Left ventricle myocardium inferior (tissue), 1 donor: ENCODE results near the gene URB1. TPM values are rescaled to one million over a fixed set of nuclear protein-coding genes. Genes with fewer than 3 reads are reported as not detected.

Source experiments
- DNase-seq: peaks from one replicate; pipeline ENCODE4 v3.0.0-alpha.2; 2020
- H3K27ac ChIP-seq: fragments of 200-600 bp; replicated peaks from 2 replicates; pipeline ENCODE4 v1.8.0; 2021
- H3K27me3 ChIP-seq: fragments of 200-600 bp; 2 replicates; pipeline ENCODE4 v1.8.0; 2021; ENCODE audit warnings: low read depth
- H3K36me3 ChIP-seq: fragments of 200-600 bp; 2 replicates; pipeline ENCODE4 v1.8.0; 2021
- H3K4me1 ChIP-seq: fragments of 200-600 bp; 2 replicates; pipeline ENCODE4 v1.8.0; 2021
- H3K4me3 ChIP-seq: fragments of 200-600 bp; 2 replicates; pipeline ENCODE4 v1.8.0; 2021; ENCODE audit warnings: mild to moderate bottlenecking, moderate library complexity
- H3K9me3 ChIP-seq: fragments of 200-600 bp; replicated peaks from 2 replicates; pipeline ENCODE4 v1.8.0; 2021
- CTCF ChIP-seq: fragments of 200-600 bp; IDR thresholded peaks from 2 replicates; pipeline ENCODE4 v1.8.0; 2021; ENCODE audit warnings: antibody characterized with exemption, mild to moderate bottlenecking, borderline replicate concordance
- intact Hi-C: fragments of 100-400 bp; cut with micrococcal nuclease; formaldehyde crosslinking; loops from one replicate; pipeline ENCODE4 v1.11.0; 2022
- total RNA-seq: library from RNA; stranded (reverse); fragmentation: NEBNext Ultra II Directional; extraction: Animal tissue kit (Norgen Biotek cat#: 25700); gene quantifications from one replicate; pipeline ENCODE4 v1.2.1, GENCODE V29; 2021
- donor health status: DM: no; HTN: yes; CAD: no; lungs with severe emphysema.

The URB1 gene
- total RNA-seq, 1 donor from 2014 or later: 13.8 TPM

- peaks cover 23% of the 10 kb centered on the region for H3K4me1 ChIP-seq
- DNase-seq: no peak
- H3K4me3 ChIP-seq: no peak overlapping the region
- TF ChIP-seq CTCF: no peak
- H3K9me3 ChIP-seq: no peaks in the 10 kb centered on the region
- no peaks in the 10 kb centered on the region for H3K27me3 ChIP-seq
- H3K27ac ChIP-seq: no peak overlapping the region
- intact Hi-C loops: no loop called here
- H3K36me3 ChIP-seq: peaks cover 27% of the 10 kb centered on the region
Observed at GRCh38 chr21:32309906-32310460, 82.8 kb downstream of the URB1 start.

GRCh38 chr21:32308696-32309095 is 84.1 kb downstream of the URB1 start:
- TF ChIP-seq CTCF: no peak
- intact Hi-C loops: no loop called here
- no peaks in the 10 kb centered on the region for H3K27me3 ChIP-seq
- H3K36me3 ChIP-seq: peaks cover 16% of the 10 kb centered on the region
- H3K4me1 ChIP-seq: peaks cover 20% of the 10 kb centered on the region
- H3K4me3 ChIP-seq: no peak overlapping the region
- H3K27ac ChIP-seq: no peak overlapping the region
- DNase-seq: no peak
- H3K9me3 ChIP-seq: no peaks in the 10 kb centered on the region

GRCh38 chr21:32307706-32308105 is 85.1 kb downstream of the URB1 start:
- intact Hi-C loops: no loop called here
- H3K9me3 ChIP-seq: no peaks in the 10 kb centered on the region
- no peak for TF ChIP-seq CTCF
- H3K27ac ChIP-seq: no peak overlapping the region
- peaks cover 16% of the 10 kb centered on the region for H3K36me3 ChIP-seq
- no peak for DNase-seq
- no peaks in the 10 kb centered on the region for H3K27me3 ChIP-seq
- peaks cover 16% of the 10 kb centered on the region for H3K4me1 ChIP-seq
- H3K4me3 ChIP-seq: no peak overlapping the region

- DNase-seq: no peak
- Histone ChIP-seq H3K27ac (no peak overlapping the region), H3K36me3 (peaks cover 19% of the 10 kb centered on the region), H3K4me1 (peaks cover 5% of the 10 kb centered on the region), H3K27me3 (no peaks in the 10 kb centered on the region), H3K4me3 (no peak overlapping the region), H3K9me3 (no peaks in the 10 kb centered on the region)
- TF ChIP-seq CTCF: peak; percentile 52
- intact Hi-C loops: no loop called here
Observed at GRCh38 chr21:32306021-32306780, 86.6 kb downstream of the URB1 start.

- H3K4me3 ChIP-seq: no peak overlapping the region
- DNase-seq: no peak
- no peaks in the 10 kb centered on the region for H3K9me3 ChIP-seq
- peaks cover 5% of the 10 kb centered on the region for H3K4me1 ChIP-seq
- TF ChIP-seq CTCF: no peak
- H3K27me3 ChIP-seq: no peaks in the 10 kb centered on the region
- intact Hi-C loops: no loop called here
- peaks cover 11% of the 10 kb centered on the region for H3K36me3 ChIP-seq
- no peak overlapping the region for H3K27ac ChIP-seq
Observed at GRCh38 chr21:32304998-32305397, 87.8 kb downstream of the URB1 start.
